ENCODE results near the gene CCDC154.
"Not testable (repeated sequence)": the region's sequence is repeated elsewhere in the genome, so short reads cannot be mapped to it uniquely, and the experiment has no call there.

The CCDC154 gene

DNA sequence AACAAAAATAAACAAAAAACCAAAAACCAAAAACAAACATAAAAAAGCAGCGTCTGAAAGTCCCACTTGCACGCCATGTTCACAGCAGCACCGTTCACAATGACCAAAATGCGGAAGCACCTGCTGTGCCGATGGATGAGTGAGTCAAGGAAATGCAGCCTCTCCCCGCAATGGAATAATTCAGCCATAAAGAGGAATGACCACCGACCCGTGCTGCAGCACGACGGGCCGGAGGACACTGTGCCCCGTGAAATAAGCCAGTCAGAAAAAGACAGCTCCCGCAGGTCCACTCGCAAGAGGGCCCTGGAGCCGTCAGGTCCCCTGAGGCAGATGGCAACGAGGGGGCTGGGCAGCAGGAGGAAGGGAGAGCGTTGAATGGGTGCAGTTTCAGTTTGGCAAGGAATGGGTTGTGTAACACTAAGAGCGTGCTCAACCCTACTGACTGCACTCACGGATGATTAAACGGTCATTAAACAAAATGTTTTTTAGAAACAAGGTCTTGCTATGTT lies 25.4 kb upstream of the CCDC154 start:
- H3K18ac ChIP-seq (ENCODE audit: low read length): no peak overlapping the region
- H3K27ac ChIP-seq (ENCODE audit: low read depth, low read length): no peak overlapping the region
- no peak overlapping the region for H3K4me3 ChIP-seq (ENCODE audit: low read length)
- WGBS (ENCODE audit: extremely low coverage, insufficient coverage, low lambda C conversion rate): no CpG with 5 or more reads among the region's 20 CpGs
- no peak overlapping the region for H3K4me2 ChIP-seq (ENCODE audit: low read length)
- no peak overlapping the region for H4K8ac ChIP-seq (ENCODE audit: low read depth, low read length)
- H2BK15ac ChIP-seq (replicated peaks; ENCODE audit: low read depth): no peak overlapping the region
- no peak for DNase-seq
- H3K4ac ChIP-seq (ENCODE audit: low read depth, low read length): no peak overlapping the region
- H2BK5ac ChIP-seq (ENCODE audit: low read length): no peak overlapping the region
- H2BK120ac ChIP-seq (ENCODE audit: low read depth, low read length): no peak overlapping the region
- H2AK5ac ChIP-seq (ENCODE audit: low read length): no peak overlapping the region
- no peaks in the 10 kb centered on the region for H3K27me3 ChIP-seq (ENCODE audit: insufficient read depth, low read length, poor library complexity)
- peaks cover 9% of the 10 kb centered on the region for H3K79me2 ChIP-seq (ENCODE audit: control insufficient read depth, insufficient read depth, low read length)
- no peak overlapping the region for H3K23ac ChIP-seq (ENCODE audit: low read length)
- H4K5ac ChIP-seq (ENCODE audit: low read length): no peak overlapping the region
- H3K79me1 ChIP-seq (ENCODE audit: low read length): peaks cover 14% of the 10 kb centered on the region
- no peaks in the 10 kb centered on the region for H3K36me3 ChIP-seq (ENCODE audit: control insufficient read depth, insufficient read depth, low read length)
- no peak overlapping the region for H3K9ac ChIP-seq (ENCODE audit: low read length)
- no peak overlapping the region for H3K56ac ChIP-seq (ENCODE audit: low read length)
- H3K4me1 ChIP-seq (ENCODE audit: control insufficient read depth, low read depth, low read length): peaks cover 3% of the 10 kb centered on the region

DNA sequence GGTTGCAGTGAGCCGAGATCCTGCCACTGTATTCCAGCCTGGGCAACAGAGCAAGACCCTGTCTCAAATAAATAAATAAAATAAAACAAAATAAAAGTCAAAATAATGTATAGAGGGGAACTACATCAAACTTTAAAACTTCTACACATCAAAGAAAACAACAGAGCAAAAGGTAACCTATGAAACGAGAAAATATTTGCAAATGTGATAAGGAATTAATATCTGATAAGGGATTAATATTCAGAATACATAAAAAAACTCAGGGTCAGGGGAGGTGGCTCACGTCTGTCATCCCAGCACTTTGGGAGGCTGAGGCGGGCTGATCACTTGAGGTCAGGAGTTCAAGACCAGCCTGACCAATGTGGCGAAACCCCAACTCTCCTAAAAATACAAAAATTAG lies 24.8 kb upstream of the CCDC154 start:
- H3K4me1 ChIP-seq (ENCODE audit: control insufficient read depth, low read depth, low read length); H3K9ac ChIP-seq (ENCODE audit: low read length); H2AK5ac ChIP-seq (ENCODE audit: low read length); H3K27ac ChIP-seq (ENCODE audit: low read depth, low read length); H3K4ac ChIP-seq (ENCODE audit: low read depth, low read length); H3K36me3 ChIP-seq (ENCODE audit: control insufficient read depth, insufficient read depth, low read length); H3K27me3 ChIP-seq (ENCODE audit: insufficient read depth, low read length, poor library complexity); H3K4me3 ChIP-seq (ENCODE audit: low read length); H3K56ac ChIP-seq (ENCODE audit: low read length); H2BK5ac ChIP-seq (ENCODE audit: low read length); H4K8ac ChIP-seq (ENCODE audit: low read depth, low read length); H3K23ac ChIP-seq (ENCODE audit: low read length); H3K18ac ChIP-seq (ENCODE audit: low read length); H3K79me2 ChIP-seq (ENCODE audit: control insufficient read depth, insufficient read depth, low read length); H3K4me2 ChIP-seq (ENCODE audit: low read length); H2BK15ac ChIP-seq (replicated peaks; ENCODE audit: low read depth); H4K5ac ChIP-seq (ENCODE audit: low read length); H2BK120ac ChIP-seq (ENCODE audit: low read depth, low read length); DNase-seq: not testable (repeated sequence)
- no CpG with 5 or more reads among the region's 5 CpGs for WGBS (ENCODE audit: extremely low coverage, insufficient coverage, low lambda C conversion rate)
- H3K79me1 ChIP-seq (ENCODE audit: low read length): peaks cover 13% of the 10 kb centered on the region

GRCh38 chr16:1468426-1468810 lies 24.1 kb upstream of the CCDC154 start:
- Histone ChIP-seq H3K4ac (ENCODE audit: low read depth, low read length) (no peak overlapping the region), H3K9ac (ENCODE audit: low read length) (no peak overlapping the region), H3K79me2 (ENCODE audit: control insufficient read depth, insufficient read depth, low read length) (peaks cover 7% of the 10 kb centered on the region), H3K4me2 (ENCODE audit: low read length) (no peak overlapping the region), H3K56ac (ENCODE audit: low read length) (no peak overlapping the region), H2BK5ac (ENCODE audit: low read length) (no peak overlapping the region), H3K4me3 (ENCODE audit: low read length) (no peak overlapping the region), H2BK15ac (replicated peaks; ENCODE audit: low read depth) (no peak overlapping the region), H3K27ac (ENCODE audit: low read depth, low read length) (no peak overlapping the region), H3K27me3 (ENCODE audit: insufficient read depth, low read length, poor library complexity) (no peaks in the 10 kb centered on the region), H2AK5ac (ENCODE audit: low read length) (no peak overlapping the region), H2BK120ac (ENCODE audit: low read depth, low read length) (no peak overlapping the region), H4K8ac (ENCODE audit: low read depth, low read length) (no peak overlapping the region), H4K5ac (ENCODE audit: low read length) (no peak overlapping the region), H3K4me1 (ENCODE audit: control insufficient read depth, low read depth, low read length) (no peaks in the 10 kb centered on the region), H3K23ac (ENCODE audit: low read length) (no peak overlapping the region), H3K18ac (ENCODE audit: low read length) (no peak overlapping the region), H3K36me3 (ENCODE audit: control insufficient read depth, insufficient read depth, low read length) (no peaks in the 10 kb centered on the region), H3K79me1 (ENCODE audit: low read length) (peaks cover 11% of the 10 kb centered on the region)
- no peak for DNase-seq
- no CpG with 5 or more reads among the region's 22 CpGs for WGBS (ENCODE audit: extremely low coverage, insufficient coverage, low lambda C conversion rate)

- Histone ChIP-seq H3K4ac (ENCODE audit: low read depth, low read length) (no peak overlapping the region), H3K9ac (ENCODE audit: low read length) (no peak overlapping the region), H3K4me1 (ENCODE audit: control insufficient read depth, low read depth, low read length) (no peaks in the 10 kb centered on the region), H3K18ac (ENCODE audit: low read length) (no peak overlapping the region), H3K79me2 (ENCODE audit: control insufficient read depth, insufficient read depth, low read length) (peaks cover 7% of the 10 kb centered on the region), H3K56ac (ENCODE audit: low read length) (no peak overlapping the region), H3K36me3 (ENCODE audit: control insufficient read depth, insufficient read depth, low read length) (no peaks in the 10 kb centered on the region), H2BK120ac (ENCODE audit: low read depth, low read length) (no peak overlapping the region), H3K23ac (ENCODE audit: low read length) (no peak overlapping the region), H3K79me1 (ENCODE audit: low read length) (peaks cover 9% of the 10 kb centered on the region), H3K27ac (ENCODE audit: low read depth, low read length) (no peak overlapping the region), H3K4me3 (ENCODE audit: low read length) (no peak overlapping the region), H4K5ac (ENCODE audit: low read length) (no peak overlapping the region), H2BK15ac (replicated peaks; ENCODE audit: low read depth) (no peak overlapping the region), H3K27me3 (ENCODE audit: insufficient read depth, low read length, poor library complexity) (no peaks in the 10 kb centered on the region), H2BK5ac (ENCODE audit: low read length) (no peak overlapping the region), H4K8ac (ENCODE audit: low read depth, low read length) (no peak overlapping the region), H3K4me2 (ENCODE audit: low read length) (no peak overlapping the region), H2AK5ac (ENCODE audit: low read length) (no peak overlapping the region)
- WGBS (ENCODE audit: extremely low coverage, insufficient coverage, low lambda C conversion rate): no CpG with 5 or more reads among the region's 14 CpGs
- DNase-seq: no peak
These were observed 22.7 kb upstream of the CCDC154 start for GRCh38 chr16:1466968-1467521.

- Histone ChIP-seq H3K79me1 (ENCODE audit: low read length) (peaks cover 9% of the 10 kb centered on the region), H3K27me3 (ENCODE audit: insufficient read depth, low read length, poor library complexity) (no peaks in the 10 kb centered on the region), H3K56ac (ENCODE audit: low read length) (no peak overlapping the region), H3K79me2 (ENCODE audit: control insufficient read depth, insufficient read depth, low read length) (peaks cover 6% of the 10 kb centered on the region), H3K4ac (ENCODE audit: low read depth, low read length) (no peak overlapping the region), H4K8ac (ENCODE audit: low read depth, low read length) (no peak overlapping the region), H3K23ac (ENCODE audit: low read length) (no peak overlapping the region), H3K18ac (ENCODE audit: low read length) (no peak overlapping the region), H2BK120ac (ENCODE audit: low read depth, low read length) (no peak overlapping the region), H2BK5ac (ENCODE audit: low read length) (no peak overlapping the region), H3K4me1 (ENCODE audit: control insufficient read depth, low read depth, low read length) (no peaks in the 10 kb centered on the region), H3K4me3 (ENCODE audit: low read length) (no peak overlapping the region), H2BK15ac (replicated peaks; ENCODE audit: low read depth) (no peak overlapping the region), H3K36me3 (ENCODE audit: control insufficient read depth, insufficient read depth, low read length) (no peaks in the 10 kb centered on the region), H3K9ac (ENCODE audit: low read length) (no peak overlapping the region), H3K27ac (ENCODE audit: low read depth, low read length) (no peak overlapping the region), H2AK5ac (ENCODE audit: low read length) (no peak overlapping the region), H4K5ac (ENCODE audit: low read length) (no peak overlapping the region), H3K4me2 (ENCODE audit: low read length) (no peak overlapping the region)
- DNase-seq: no peak
- no CpG with 5 or more reads among the region's 24 CpGs for WGBS (ENCODE audit: extremely low coverage, insufficient coverage, low lambda C conversion rate)
These were observed 21.7 kb upstream of the CCDC154 start for GRCh38 chr16:1466054-1466453.

DNA sequence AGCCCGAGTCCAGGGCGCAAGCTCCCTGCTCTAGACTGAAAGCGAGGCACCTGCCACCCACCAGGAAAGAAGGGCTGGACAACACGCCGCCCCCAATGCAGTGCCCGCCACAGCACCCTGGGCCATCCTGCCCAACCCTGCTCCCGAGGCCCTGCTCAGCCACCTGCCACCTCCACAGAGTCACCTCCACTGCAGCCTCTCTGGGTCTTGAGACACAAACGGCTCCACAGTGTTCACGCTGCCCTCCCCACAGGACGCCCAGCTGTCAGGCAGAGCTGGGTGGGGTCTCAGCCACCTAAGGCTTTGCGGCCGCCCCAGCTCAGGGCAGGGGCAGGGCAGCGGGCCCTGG lies 21.2 kb upstream of the CCDC154 start:
- Histone ChIP-seq H3K4me3 (ENCODE audit: low read length) (no peak overlapping the region), H3K79me2 (ENCODE audit: control insufficient read depth, insufficient read depth, low read length) (peaks cover 3% of the 10 kb centered on the region), H2AK5ac (ENCODE audit: low read length) (no peak overlapping the region), H3K23ac (ENCODE audit: low read length) (no peak overlapping the region), H3K27ac (ENCODE audit: low read depth, low read length) (no peak overlapping the region), H2BK15ac (replicated peaks; ENCODE audit: low read depth) (no peak overlapping the region), H4K8ac (ENCODE audit: low read depth, low read length) (no peak overlapping the region), H3K27me3 (ENCODE audit: insufficient read depth, low read length, poor library complexity) (no peaks in the 10 kb centered on the region), H3K9ac (ENCODE audit: low read length) (no peak overlapping the region), H3K79me1 (ENCODE audit: low read length) (peaks cover 9% of the 10 kb centered on the region), H3K4ac (ENCODE audit: low read depth, low read length) (no peak overlapping the region), H3K18ac (ENCODE audit: low read length) (no peak overlapping the region), H3K36me3 (ENCODE audit: control insufficient read depth, insufficient read depth, low read length) (no peaks in the 10 kb centered on the region), H3K4me2 (ENCODE audit: low read length) (no peak overlapping the region), H4K5ac (ENCODE audit: low read length) (no peak overlapping the region), H2BK120ac (ENCODE audit: low read depth, low read length) (no peak overlapping the region), H3K4me1 (ENCODE audit: control insufficient read depth, low read depth, low read length) (no peaks in the 10 kb centered on the region), H3K56ac (ENCODE audit: low read length) (no peak overlapping the region), H2BK5ac (ENCODE audit: low read length) (no peak overlapping the region)
- no CpG with 5 or more reads among the region's 13 CpGs for WGBS (ENCODE audit: extremely low coverage, insufficient coverage, low lambda C conversion rate)
- no peak for DNase-seq
